IMR-90 (cell line): ENCODE measurements around the gene ALDH6A1.
"Not testable (repeated sequence)": the region's sequence is repeated elsewhere in the genome, so short reads cannot be mapped to it uniquely, and the experiment has no call there.

Source experiments
- BHLHE40 ChIP-seq: fragments of 150-350 bp; IDR thresholded peaks from 2 replicates; pipeline ENCODE4 v1.6.1; 2016; ENCODE audit warnings: mild to moderate bottlenecking, low read depth, low read length
- CEBPB ChIP-seq: IDR thresholded peaks from 2 replicates; pipeline ENCODE4 v1.6.1; 2012; ENCODE audit warnings: low read depth, low read length, improper control_type of control experiment
- CHD1 ChIP-seq: IDR thresholded peaks from 2 replicates; pipeline ENCODE4 v1.6.1; 2012; ENCODE audit warnings: low read depth, low read length, improper control_type of control experiment
- ELK1 ChIP-seq: fragments of 150-350 bp; IDR thresholded peaks from 2 replicates; pipeline ENCODE4 v1.6.1; 2016; ENCODE audit warnings: low read depth, mild to moderate bottlenecking, low read length, moderate library complexity, borderline replicate concordance
- FOS ChIP-seq: fragments of 150-350 bp; IDR thresholded peaks from 2 replicates; pipeline ENCODE4 v1.6.1; 2016; ENCODE audit warnings: low read depth, low read length
- MAFK ChIP-seq: IDR thresholded peaks from 2 replicates; pipeline ENCODE4 v1.6.1; 2012; ENCODE audit warnings: low read depth, low read length, improper control_type of control experiment
- MAZ ChIP-seq: IDR thresholded peaks from 2 replicates; pipeline ENCODE4 v1.6.1; 2012; ENCODE audit warnings: low read depth, mild to moderate bottlenecking, low read length, improper control_type of control experiment, moderate library complexity, borderline replicate concordance
- POLR2A ChIP-seq: IDR thresholded peaks from 2 replicates; pipeline ENCODE4 v1.6.1; 2012; ENCODE audit warnings: mild to moderate bottlenecking, low read depth, low read length
- RAD21 ChIP-seq: IDR thresholded peaks from 2 replicates; pipeline ENCODE4 v1.6.1; 2012; ENCODE audit warnings: low read length, improper control_type of control experiment
- RCOR1 ChIP-seq: IDR thresholded peaks from 2 replicates; pipeline ENCODE4 v1.6.1; 2012; ENCODE audit warnings: mild to moderate bottlenecking, low read length, improper control_type of control experiment; ENCODE audit not compliant: insufficient replicate concordance
- RFX5 ChIP-seq: IDR thresholded peaks from 2 replicates; pipeline ENCODE4 v1.8.0; 2012; ENCODE audit warnings: low read depth, mild to moderate bottlenecking, low read length, moderate library complexity
- TF ChIP-seq, protein P1 (sequence below): conservative IDR thresholded peaks from 2 replicates; pipeline ENCODE4 v1.5.1; 2012; ENCODE audit warnings: mild to moderate bottlenecking, low read depth, low read length, improper control_type of control experiment
- TF ChIP-seq, protein P2 (sequence below): fragments of 150-350 bp; IDR thresholded peaks from 2 replicates; pipeline ENCODE4 v1.6.1; 2017; ENCODE audit warnings: mild to moderate bottlenecking, antibody characterized with exemption, low read length, low read depth

GRCh38 chr14:74125487-74125886, 41.2 kb upstream of the ALDH6A1 start:
- TF ChIP-seq, protein P1, sequence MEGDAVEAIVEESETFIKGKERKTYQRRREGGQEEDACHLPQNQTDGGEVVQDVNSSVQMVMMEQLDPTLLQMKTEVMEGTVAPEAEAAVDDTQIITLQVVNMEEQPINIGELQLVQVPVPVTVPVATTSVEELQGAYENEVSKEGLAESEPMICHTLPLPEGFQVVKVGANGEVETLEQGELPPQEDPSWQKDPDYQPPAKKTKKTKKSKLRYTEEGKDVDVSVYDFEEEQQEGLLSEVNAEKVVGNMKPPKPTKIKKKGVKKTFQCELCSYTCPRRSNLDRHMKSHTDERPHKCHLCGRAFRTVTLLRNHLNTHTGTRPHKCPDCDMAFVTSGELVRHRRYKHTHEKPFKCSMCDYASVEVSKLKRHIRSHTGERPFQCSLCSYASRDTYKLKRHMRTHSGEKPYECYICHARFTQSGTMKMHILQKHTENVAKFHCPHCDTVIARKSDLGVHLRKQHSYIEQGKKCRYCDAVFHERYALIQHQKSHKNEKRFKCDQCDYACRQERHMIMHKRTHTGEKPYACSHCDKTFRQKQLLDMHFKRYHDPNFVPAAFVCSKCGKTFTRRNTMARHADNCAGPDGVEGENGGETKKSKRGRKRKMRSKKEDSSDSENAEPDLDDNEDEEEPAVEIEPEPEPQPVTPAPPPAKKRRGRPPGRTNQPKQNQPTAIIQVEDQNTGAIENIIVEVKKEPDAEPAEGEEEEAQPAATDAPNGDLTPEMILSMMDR: not testable (repeated sequence)
- TF ChIP-seq POLR2A, CEBPB, BHLHE40, FOS, RFX5, RAD21, MAZ, RCOR1, MAFK, ELK1, CHD1: not testable (repeated sequence)
- TF ChIP-seq, protein P2, sequence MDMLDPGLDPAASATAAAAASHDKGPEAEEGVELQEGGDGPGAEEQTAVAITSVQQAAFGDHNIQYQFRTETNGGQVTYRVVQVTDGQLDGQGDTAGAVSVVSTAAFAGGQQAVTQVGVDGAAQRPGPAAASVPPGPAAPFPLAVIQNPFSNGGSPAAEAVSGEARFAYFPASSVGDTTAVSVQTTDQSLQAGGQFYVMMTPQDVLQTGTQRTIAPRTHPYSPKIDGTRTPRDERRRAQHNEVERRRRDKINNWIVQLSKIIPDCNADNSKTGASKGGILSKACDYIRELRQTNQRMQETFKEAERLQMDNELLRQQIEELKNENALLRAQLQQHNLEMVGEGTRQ: not testable (repeated sequence)
